Skeletal muscle tissue (tissue), 4 donors: ENCODE data around the gene NUP205. TPM values are rescaled to one million over a fixed set of nuclear protein-coding genes. Genes with fewer than 3 reads are reported as not detected.

Source experiments
- H3K27ac ChIP-seq: one replicate; pipeline ENCODE4 v1.7.0; 2013; ENCODE audit warnings: mild to moderate bottlenecking, low read depth, low read length, inconsistent platforms
- H3K27me3 ChIP-seq, 3 donors: one replicate each; pipeline ENCODE4 v1.7.0; 2013; ENCODE audit warnings: low read length in 3 of 3; ENCODE audit not compliant: control insufficient read depth in 3 of 3, insufficient read depth in 3 of 3
- H3K36me3 ChIP-seq, 3 donors: one replicate each; pipeline ENCODE4 v1.7.0; 2013; ENCODE audit warnings: low read length in 3 of 3; ENCODE audit not compliant: control insufficient read depth in 3 of 3, insufficient read depth in 3 of 3
- H3K4me1 ChIP-seq, 3 donors: one replicate each; pipeline ENCODE4 v1.7.0; 2013; ENCODE audit warnings: low read length in 3 of 3, mild to moderate bottlenecking in 3 of 3; ENCODE audit not compliant: control insufficient read depth in 3 of 3, insufficient read depth in 3 of 3
- H3K4me3 ChIP-seq, 3 donors: one replicate each; pipeline ENCODE4 v1.7.0; 2013; ENCODE audit warnings: low read length in 3 of 3
- H3K9ac ChIP-seq, 3 donors: one replicate each; pipeline ENCODE4 v1.7.0; 2013; ENCODE audit warnings: low read length in 3 of 3, mild to moderate bottlenecking in 3 of 3, moderate library complexity in 2 of 3, low read depth in 1 of 3
- H3K9me3 ChIP-seq, 3 donors: one replicate each; pipeline ENCODE4 v1.7.0; 2013; ENCODE audit warnings: low read length in 3 of 3; ENCODE audit not compliant: control insufficient read depth in 3 of 3
- total RNA-seq: library from RNA; depleted of rRNA; stranded (reverse); fragments of >200 nt; gene quantifications from one replicate; pipeline ENCODE4 v1.2.3, GENCODE V29; 2014
- donor health status: Osteomylitis.

The NUP205 gene
- total RNA-seq, 1 donor from 2014 or later = 39.1 TPM

GRCh38 chr7:135538376-135538775, 19.3 kb upstream of the NUP205 start:
- Histone ChIP-seq H3K4me1 (no peaks in the 10 kb centered on the region), H3K36me3 (no peaks in the 10 kb centered on the region), H3K27ac (no peak overlapping the region), H3K9ac (no peak overlapping the region), H3K27me3 (no peaks in the 10 kb centered on the region), H3K9me3 (no peaks in the 10 kb centered on the region), H3K4me3 (no peak overlapping the region)

GRCh38 chr7:135539629-135540028, 18.1 kb upstream of the NUP205 start:
- H3K9ac ChIP-seq = no peak overlapping the region

GRCh38 chr7:135541029-135541428, 16.7 kb upstream of the NUP205 start:
- Histone ChIP-seq H3K36me3 (no peaks in the 10 kb centered on the region), H3K9ac (no peak overlapping the region), H3K27me3 (no peaks in the 10 kb centered on the region), H3K4me3 (no peak overlapping the region), H3K27ac (no peak overlapping the region), H3K9me3 (no peaks in the 10 kb centered on the region), H3K4me1 (no peaks in the 10 kb centered on the region)

More at GRCh38 chr7:135539629-135540028, 18.1 kb upstream of the NUP205 start:
- Histone ChIP-seq H3K4me1 (no peaks in the 10 kb centered on the region), H3K27me3 (no peaks in the 10 kb centered on the region), H3K9me3 (no peaks in the 10 kb centered on the region), H3K36me3 (no peaks in the 10 kb centered on the region), H3K4me3 (no peak overlapping the region), H3K27ac (no peak overlapping the region)

GRCh38 chr7:135550196-135550595, 7.5 kb upstream of the NUP205 start:
- Histone ChIP-seq H3K9ac (no peak overlapping the region), H3K27me3 (no peaks in the 10 kb centered on the region), H3K36me3 (no peaks in the 10 kb centered on the region), H3K4me3 (no peak overlapping the region), H3K4me1 (no peaks in the 10 kb centered on the region), H3K27ac (no peak overlapping the region), H3K9me3 (no peaks in the 10 kb centered on the region)

GRCh38 chr7:135552148-135552547, 5.6 kb upstream of the NUP205 start:
- Histone ChIP-seq H3K4me1 (no peaks in the 10 kb centered on the region), H3K27ac (no peak overlapping the region), H3K27me3 (no peaks in the 10 kb centered on the region), H3K9ac (no peak overlapping the region), H3K9me3 (no peaks in the 10 kb centered on the region), H3K4me3 (no peak overlapping the region), H3K36me3 (no peaks in the 10 kb centered on the region)

GRCh38 chr7:135553346-135553745, 4.4 kb upstream of the NUP205 start:
- H3K4me3 ChIP-seq = no peak overlapping the region
- no peak overlapping the region for H3K9ac ChIP-seq
- H3K4me1 ChIP-seq = peaks cover 0 to 8% (median 0%) of the 10 kb centered on the region in 3 donors
- no peaks in the 10 kb centered on the region for H3K27me3 ChIP-seq
- peaks cover 0 to 4% (median 0%) of the 10 kb centered on the region in 3 donors for H3K36me3 ChIP-seq
- no peak overlapping the region for H3K27ac ChIP-seq
- no peaks in the 10 kb centered on the region for H3K9me3 ChIP-seq

- Histone ChIP-seq H3K36me3 (peaks cover 0 to 4% (median 0%) of the 10 kb centered on the region in 3 donors), H3K9ac (peak overlapping the region; percentile 94 to 99 (median 95)), H3K4me3 (peak overlapping the region; percentile 93 to 99 (median 97)), H3K27ac (peak overlapping the region; percentile 97), H3K9me3 (no peaks in the 10 kb centered on the region), H3K4me1 (peaks cover 5 to 19% (median 7%) of the 10 kb centered on the region in 3 donors), H3K27me3 (no peaks in the 10 kb centered on the region)
These were observed 635 bp downstream of the NUP205 start for GRCh38 chr7:135558337-135558767.

GRCh38 chr7:135558881-135559280, 1.2 kb downstream of the NUP205 start:
- Histone ChIP-seq H3K27me3 (no peaks in the 10 kb centered on the region), H3K4me3 (peak overlapping the region; percentile 93 to 99 (median 97)), H3K4me1 (peaks cover 5 to 19% (median 7%) of the 10 kb centered on the region in 3 donors), H3K9ac (peak overlapping the region; percentile 94 to 99 (median 95)), H3K36me3 (peaks cover 0 to 4% (median 0%) of the 10 kb centered on the region in 3 donors), H3K27ac (peak overlapping the region; percentile 97), H3K9me3 (no peaks in the 10 kb centered on the region)

- H3K36me3 ChIP-seq = peaks cover 0 to 4% (median 0%) of the 10 kb centered on the region in 3 donors
These were observed 2.9 kb downstream of the NUP205 start for GRCh38 chr7:135560631-135561030.

GRCh38 chr7:135562720-135563119, 5.0 kb downstream of the NUP205 start:
- Histone ChIP-seq H3K4me1 (peaks cover 5 to 17% (median 7%) of the 10 kb centered on the region in 3 donors), H3K36me3 (peaks cover 0 to 4% (median 4%) of the 10 kb centered on the region in 3 donors), H3K27me3 (no peaks in the 10 kb centered on the region), H3K9ac (no peak overlapping the region), H3K4me3 (no peak overlapping the region), H3K27ac (no peak overlapping the region), H3K9me3 (no peaks in the 10 kb centered on the region)

More at GRCh38 chr7:135560631-135561030, 2.9 kb downstream of the NUP205 start:
- no peak overlapping the region for H3K4me3 ChIP-seq
- H3K4me1 ChIP-seq = peaks cover 5 to 19% (median 7%) of the 10 kb centered on the region in 3 donors
- no peak overlapping the region for H3K27ac ChIP-seq
- H3K9me3 ChIP-seq = no peaks in the 10 kb centered on the region
- no peak overlapping the region for H3K9ac ChIP-seq
- no peaks in the 10 kb centered on the region for H3K27me3 ChIP-seq
